Measurements from ENCODE around the gene ADAD2.
"Not testable (repeated sequence)": the region's sequence is repeated elsewhere in the genome, so short reads cannot be mapped to it uniquely, and the experiment has no call there.

The ADAD2 gene

DNA sequence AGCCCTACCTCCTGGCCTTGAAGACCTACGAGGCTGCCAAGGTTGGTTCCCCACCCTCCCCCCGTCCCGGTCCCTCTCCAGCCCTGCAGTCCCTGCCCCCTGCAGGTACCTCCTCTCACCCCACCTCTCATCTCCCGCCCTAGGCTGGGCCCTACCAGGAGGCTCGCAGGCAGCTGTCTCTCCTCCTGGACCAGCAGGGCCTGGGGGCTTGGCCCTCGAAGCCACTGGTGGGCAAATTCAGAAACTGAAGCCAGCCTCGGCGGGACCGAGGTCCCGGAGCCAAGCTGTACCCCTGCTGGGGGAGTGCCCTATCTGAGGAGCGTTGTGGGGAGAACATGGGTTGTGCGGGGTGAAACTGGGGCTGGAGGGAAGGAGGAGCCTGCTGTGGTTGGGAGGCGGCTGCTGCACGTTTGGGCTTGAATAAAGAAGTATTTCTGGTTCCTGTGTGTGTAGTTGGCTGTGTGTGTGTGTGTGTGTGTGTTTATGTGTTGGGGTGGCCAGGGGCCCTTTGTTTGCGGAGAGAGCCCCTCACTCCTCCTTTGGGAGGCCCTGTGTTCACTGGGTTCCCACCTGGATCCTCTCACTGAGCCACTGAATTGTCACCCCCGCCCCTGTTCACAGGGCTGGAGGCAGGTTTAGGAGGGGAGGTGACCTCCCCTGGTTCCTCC lies 5.9 kb downstream of the ADAD2 start:
- no peak for DNase-seq

DNA sequence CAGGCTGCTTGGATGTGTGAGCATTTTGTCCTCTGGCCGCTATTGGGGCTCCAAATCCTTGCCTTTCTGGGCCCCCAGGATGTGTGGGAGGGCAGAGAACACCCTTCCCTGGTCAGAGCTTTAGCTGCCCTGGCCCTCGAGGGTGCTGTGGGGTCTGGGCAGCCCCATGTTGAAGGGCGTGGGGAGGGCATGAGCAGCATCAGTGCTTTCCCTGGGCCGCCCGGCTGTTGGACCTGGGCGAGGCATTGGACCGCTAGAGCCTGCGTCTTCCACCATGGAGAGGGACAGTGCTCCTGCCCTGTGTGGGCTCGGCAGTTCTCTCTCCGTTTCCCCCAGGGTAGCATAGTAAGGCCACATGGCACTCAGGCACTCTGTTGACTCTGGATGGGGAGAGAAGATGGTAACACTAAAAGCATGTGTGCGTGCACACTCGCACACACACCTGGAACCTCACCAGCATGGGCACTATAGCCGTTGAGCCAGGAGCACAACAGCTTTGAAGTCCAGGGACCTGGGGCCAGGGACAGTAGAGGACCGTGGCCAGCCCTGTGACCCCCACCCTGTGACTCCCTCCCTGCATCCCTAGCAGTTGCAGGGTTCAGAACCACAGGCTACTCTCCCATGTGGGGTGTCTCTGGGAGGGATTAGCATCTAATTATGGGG lies 6.6 kb downstream of the ADAD2 start:
- DNase-seq = no peak

DNA sequence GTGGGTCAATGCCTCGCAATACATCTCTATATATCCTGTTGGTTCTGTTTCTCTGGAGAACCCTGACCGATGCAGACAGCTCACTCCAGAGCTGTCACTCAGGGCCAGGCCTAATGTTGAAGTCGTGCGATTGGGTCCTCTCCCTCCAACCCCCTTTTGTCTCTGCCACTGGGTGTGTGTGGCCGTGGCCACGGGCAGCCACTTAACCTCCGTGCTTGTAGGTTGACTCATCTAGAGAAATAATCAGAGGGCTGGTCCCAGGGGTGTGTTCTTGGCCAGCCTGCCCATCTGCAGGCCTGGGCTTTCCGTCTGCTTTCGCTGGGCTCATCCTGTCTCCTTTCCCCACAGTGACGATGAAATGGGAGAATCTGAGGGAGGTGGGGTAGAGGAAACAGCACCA lies 7.4 kb downstream of the ADAD2 start:
- peak; percentile 4 for DNase-seq

DNA sequence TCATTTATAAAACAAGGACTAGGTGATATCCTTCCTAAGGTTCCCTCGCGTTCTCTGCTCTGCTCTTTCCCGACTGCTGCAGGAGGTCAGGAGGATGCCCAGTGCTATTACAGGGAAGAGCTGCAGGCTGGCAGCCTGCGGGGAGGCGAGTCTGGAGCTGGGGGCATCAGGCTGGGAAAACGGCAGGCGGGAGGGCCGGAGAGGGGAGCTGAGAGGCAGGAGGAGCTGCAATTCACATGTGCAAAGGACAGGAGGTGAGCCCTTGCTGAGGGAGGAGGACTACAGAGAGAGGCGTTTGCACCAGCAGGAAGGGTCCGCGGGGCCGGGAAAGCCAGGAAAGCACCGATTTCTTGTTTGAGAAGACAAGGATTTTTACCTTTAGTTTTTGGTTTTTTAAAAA lies 8.1 kb downstream of the ADAD2 start:
- DNase-seq = no peak

DNA sequence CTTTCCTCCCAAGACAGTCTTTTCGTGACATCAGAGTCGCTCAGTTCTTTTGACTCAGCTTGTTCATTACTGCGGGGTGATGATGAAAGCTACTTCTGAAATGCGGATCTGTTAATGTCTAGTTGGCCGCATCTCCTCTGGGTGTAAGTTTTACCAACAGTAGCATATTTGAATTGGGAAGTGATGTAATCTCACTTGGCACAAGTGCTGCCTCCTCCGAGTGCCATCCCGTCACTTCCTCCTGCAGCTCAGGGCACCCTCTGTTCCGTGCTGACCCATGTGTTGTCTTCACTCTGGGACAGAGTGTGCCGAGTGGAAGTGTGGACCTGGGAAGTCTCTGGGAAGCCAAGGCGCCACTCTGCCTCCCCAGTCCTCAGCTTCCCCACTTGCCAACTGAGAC lies 8.9 kb downstream of the ADAD2 start:
- DNase-seq = no peak

GRCh38 chr16:84204551-84204950 lies 13.6 kb downstream of the ADAD2 start:
- DNase-seq = not testable (repeated sequence)

DNA sequence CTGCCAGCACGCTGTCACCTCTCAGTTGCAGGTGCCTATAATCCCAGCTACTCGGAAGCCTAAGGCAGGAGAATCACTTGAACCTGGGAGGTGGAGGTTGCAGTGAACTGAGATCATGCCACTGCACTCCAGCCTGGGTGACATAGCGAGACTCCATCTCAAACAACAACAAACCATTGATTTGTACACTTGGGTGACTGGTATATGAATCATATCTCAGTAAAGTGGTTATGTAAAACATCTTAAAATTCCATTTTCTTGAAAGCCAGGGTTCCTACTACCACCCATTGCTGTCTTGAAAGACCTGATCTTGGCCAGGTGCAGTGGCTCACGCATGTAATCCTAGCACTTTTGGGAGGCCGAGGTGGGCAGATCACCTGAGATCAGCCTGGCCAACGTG lies 14.2 kb downstream of the ADAD2 start:
- not testable (repeated sequence) for DNase-seq

GRCh38 chr16:84205976-84206691 lies 15.2 kb downstream of the ADAD2 start:
- DNase-seq = no peak

GRCh38 chr16:84207251-84207650 lies 16.3 kb downstream of the ADAD2 start:
- DNase-seq = no peak

DNA sequence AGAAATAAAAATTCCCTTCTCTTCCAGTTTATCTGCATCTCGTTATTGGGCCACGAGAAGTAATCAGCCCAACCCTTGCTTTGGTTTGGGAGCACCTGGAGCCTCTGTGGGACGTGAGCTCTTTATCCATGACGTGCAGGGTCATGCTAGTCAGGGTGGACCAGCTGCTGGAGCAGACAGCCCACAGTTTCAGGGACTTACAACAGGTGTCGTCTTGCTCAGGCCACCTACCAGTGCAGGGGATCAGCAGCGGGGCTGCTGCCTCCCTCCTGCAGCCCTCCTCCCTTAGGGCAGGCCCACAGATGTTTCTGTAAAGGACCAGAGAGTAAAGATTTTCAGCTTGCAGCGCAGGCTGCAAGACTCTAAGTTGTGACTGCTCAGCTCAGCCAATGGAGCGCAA lies 16.9 kb downstream of the ADAD2 start:
- peak; percentile 34 for DNase-seq

GRCh38 chr16:84209989-84210388 lies 19.0 kb downstream of the ADAD2 start:
- no peak for DNase-seq

DNA sequence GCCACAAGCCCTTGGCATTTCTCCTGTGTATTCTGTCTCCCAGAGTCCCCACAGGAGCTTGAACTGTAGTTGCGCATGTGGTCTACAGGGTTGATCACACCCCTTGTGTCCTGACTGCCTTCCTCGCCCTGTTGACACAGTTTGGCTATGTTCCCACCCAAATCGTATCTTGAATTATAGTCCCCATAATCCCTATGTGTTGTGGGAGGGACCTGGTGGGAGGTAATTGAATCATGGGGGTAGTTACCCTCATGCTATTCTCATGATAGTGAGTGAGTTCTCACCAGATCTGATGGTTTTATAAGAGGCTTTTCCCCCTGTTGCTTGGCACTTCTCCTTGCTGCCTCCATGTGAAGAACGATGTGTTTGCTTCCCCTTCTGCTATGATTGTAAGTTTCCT lies 21.2 kb downstream of the ADAD2 start:
- no peak for DNase-seq

DNA sequence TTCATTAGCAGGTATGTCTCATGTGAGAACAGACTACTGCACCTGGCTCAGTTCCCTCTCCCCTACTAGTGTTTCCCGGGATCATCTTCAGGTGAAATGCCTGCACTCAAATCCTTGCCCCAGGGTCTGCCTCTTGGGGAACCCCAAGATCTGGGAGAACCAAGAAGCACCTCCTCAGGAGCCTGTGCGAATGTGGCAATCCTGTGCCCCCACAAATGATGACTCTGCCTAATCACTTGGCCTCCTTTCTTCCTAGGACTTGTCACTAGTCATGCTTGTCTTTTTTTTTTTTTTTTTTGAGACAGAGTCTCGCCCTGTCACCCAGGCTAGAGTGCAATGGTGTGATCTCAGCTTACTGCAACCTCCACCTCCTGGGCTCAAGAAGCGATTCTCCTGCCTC lies 21.7 kb downstream of the ADAD2 start:
- DNase-seq = no peak

DNA sequence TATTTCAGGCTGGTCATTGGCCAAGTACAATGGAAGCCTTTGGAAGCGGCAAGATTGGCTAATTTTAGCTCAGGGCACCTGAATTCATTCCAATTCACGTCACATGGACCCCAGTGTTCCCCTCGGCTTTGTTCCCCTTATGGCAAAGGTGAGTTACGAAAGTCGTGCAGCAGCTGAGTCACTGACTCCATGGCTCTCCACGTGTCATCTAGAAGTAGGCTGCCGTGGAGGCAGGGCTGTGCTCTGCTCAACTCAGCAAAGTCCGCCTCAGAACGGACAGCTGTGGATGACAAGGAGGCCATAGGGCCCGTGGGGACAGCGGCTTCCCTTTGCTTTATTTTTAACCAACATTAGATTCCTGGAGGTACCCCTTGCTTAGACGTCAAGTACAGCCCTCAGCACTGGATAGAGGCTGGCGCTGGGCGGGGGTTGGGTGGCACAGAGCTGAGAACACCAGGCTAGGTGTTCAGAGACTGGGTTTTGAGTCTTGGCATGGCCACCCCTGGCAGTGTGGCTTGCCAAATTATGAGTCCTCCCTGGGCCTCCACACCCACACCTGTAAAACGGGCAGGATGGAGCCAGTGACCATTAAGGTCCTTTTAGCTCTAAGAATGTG lies 23.6 kb downstream of the ADAD2 start:
- DNase-seq = no peak

GRCh38 chr16:84215531-84215930 lies 24.6 kb downstream of the ADAD2 start:
- DNase-seq = no peak

- not testable (repeated sequence) for DNase-seq
These were observed 25.2 kb downstream of the ADAD2 start for GRCh38 chr16:84216144-84216543.

DNA sequence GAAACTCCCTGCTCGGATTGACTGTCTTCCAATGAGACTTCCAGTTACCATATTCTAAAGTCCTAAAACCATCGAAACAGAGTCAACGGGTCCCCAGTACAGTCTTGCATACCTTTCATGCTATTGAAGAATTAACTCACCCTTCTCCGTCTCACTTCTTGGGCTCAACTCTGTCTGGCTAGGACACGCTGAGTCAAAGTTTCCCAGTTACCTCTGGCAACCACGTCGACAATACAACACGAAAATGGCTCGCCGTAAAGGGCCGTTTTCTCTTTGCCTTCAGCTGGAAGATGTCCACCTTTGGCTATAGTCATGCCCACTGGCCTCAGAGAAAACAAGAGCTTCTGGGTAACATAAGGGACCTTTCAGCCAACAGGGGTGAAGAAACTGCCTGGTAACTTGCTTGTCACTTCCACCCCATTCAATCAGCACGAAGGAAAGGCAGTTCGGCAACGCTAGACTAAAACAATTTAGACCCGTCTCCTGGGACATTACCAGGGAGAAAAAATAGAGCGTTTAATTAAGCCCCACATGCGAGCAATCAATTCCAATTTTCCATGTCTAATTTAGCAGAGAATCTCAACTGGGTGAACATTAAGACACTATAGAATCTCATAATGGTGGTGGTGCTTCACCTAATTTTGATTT lies 27.3 kb downstream of the ADAD2 start:
- peak; percentile 28 for DNase-seq

GRCh38 chr16:84218956-84219355 lies 28.0 kb downstream of the ADAD2 start:
- DNase-seq = no peak

DNA sequence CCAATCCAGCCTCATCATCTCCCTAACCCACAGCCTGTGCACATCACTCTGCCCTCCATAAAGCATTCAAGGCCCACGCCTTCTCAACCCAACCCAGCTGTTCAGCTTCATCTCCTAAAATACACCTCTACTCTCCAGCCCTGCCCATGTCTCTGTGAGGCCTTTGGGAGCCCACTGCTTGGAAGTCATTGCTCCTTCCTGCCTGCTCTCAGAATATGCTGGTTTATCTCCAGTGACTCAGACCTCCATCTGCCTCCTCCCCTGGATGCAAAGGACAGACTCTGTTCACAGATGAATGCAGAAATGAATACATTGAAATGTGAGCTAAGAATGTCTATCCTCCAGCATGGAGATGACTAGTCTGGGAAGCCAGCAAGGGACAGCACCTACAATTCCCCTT lies 29.9 kb downstream of the ADAD2 start:
- no peak for DNase-seq

GRCh38 chr16:84223456-84223855 lies 32.5 kb downstream of the ADAD2 start:
- no peak for DNase-seq

DNA sequence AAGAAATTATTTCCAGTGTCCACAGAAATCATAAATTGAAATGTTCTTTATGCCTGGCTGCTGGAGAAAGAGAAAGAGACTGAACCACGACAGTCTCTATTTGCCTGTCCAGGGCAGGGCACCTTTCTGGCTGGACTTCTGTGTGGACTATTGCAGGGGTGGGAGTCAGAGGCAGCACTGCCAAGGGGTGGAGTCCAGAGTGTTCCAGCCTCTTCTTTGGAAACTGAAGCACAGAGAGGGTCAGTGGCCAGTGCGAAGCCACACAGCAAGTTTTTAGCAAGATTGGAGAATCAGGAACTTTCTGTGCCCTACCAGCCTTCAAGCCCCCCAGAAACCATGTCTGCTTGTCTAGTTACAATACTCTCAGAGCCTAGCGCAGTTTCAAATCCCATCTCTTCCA lies 33.6 kb downstream of the ADAD2 start:
- DNase-seq = no peak

- no peak for DNase-seq
These were observed 34.2 kb downstream of the ADAD2 start for GRCh38 chr16:84225126-84225525.

DNA sequence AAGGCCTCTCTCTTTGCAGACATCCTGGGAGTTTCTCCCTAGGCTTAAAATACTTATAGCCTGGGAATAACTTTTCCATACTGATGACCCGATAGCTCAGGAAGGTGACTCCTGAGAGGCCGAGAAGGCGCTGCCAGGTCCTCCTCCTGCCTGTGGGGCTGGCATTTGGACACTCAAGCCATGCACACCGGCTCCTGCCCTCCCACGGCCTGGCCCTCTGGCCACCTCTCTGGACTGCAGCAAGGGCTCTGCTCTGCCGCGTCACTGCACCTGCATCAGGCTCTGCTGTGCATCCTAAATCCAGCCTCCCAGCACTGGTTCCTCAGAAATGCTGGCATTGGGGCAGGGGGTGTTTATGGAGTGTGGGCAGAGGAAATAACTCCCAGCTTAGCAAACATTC lies 34.6 kb downstream of the ADAD2 start:
- no peak for DNase-seq
